Heart left ventricle (tissue), 16 donors: ENCODE data around the gene MTMR4. TPM values are rescaled to one million over a fixed set of nuclear protein-coding genes. Genes with fewer than 3 reads are reported as not detected.

Experiments
- ATAC-seq, 4 donors: fragments of 200-7000 bp; cut with Tn5 transposase; one replicate each; pipeline ENCODE4 v1.9.1; 2020 to 2022; ENCODE audit warnings: moderate library complexity in 4 of 4, mild to moderate bottlenecking in 3 of 4, moderate number of reproducible peaks in 1 of 4
- DNase-seq, 5 donors: peaks; one replicate each; pipeline ENCODE4 v3.0.0-alpha.2; 2020
- H3K27ac ChIP-seq, 12 donors: fragments of 200-600 bp; sonication (generic) in 4 of 12; one replicate each; pipeline versions ENCODE4 v1.5.0 to v1.8.0; 2016 to 2022; ENCODE audit warnings: mild to moderate bottlenecking in 2 of 12
- H3K27me3 ChIP-seq, 9 donors: fragments of 200-600 bp; sonication (generic) in 2 of 9; one replicate each; pipeline versions ENCODE4 v1.5.1 to v1.8.0; 2016 to 2022; ENCODE audit warnings: mild to moderate bottlenecking in 3 of 9
- H3K36me3 ChIP-seq, 9 donors: fragments of 200-600 bp; sonication (generic) in 2 of 9; one replicate each; pipeline versions ENCODE4 v1.5.0 to v1.8.0; 2018 to 2022; ENCODE audit warnings: mild to moderate bottlenecking in 2 of 9
- H3K4me1 ChIP-seq, 12 donors: fragments of 200-600 bp; sonication (generic) in 4 of 12; one replicate each; pipeline versions ENCODE4 v1.5.0 to v1.8.0; 2016 to 2022; ENCODE audit warnings: mild to moderate bottlenecking in 3 of 12
- H3K4me3 ChIP-seq, 12 donors: fragments of 200-600 bp; sonication (generic) in 4 of 12; one replicate each; pipeline versions ENCODE4 v1.5.0 to v1.8.0; 2017 to 2022; ENCODE audit warnings: mild to moderate bottlenecking in 9 of 12, moderate library complexity in 4 of 12
- H3K9me3 ChIP-seq, 12 donors: fragments of 200-600 bp; sonication (generic) in 4 of 12; one replicate each; pipeline versions ENCODE4 v1.5.0 to v1.8.0; 2016 to 2022; ENCODE audit warnings: mild to moderate bottlenecking in 1 of 12
- CTCF ChIP-seq, 12 donors: fragments of 200-600 bp; sonication (generic) in 4 of 12; IDR thresholded peaks; one replicate each; pipeline versions ENCODE4 v1.5.0 to v1.8.0; 2018 to 2022; ENCODE audit warnings: antibody characterized with exemption in 12 of 12, mild to moderate bottlenecking in 5 of 12
- POLR2A ChIP-seq, 2 donors: fragments of 450-650 bp; IDR thresholded peaks; one replicate each; pipeline ENCODE4 v1.6.1; 2017; ENCODE audit warnings: antibody characterized with exemption in 2 of 2, mild to moderate bottlenecking in 2 of 2, moderate library complexity in 2 of 2
- WGBS, 4 donors: extraction: QIAGEN DNeasy Blood & Tissue Kit in 2 of 4; methylation state at CpG; one replicate each; pipeline versions ENCODE4 v1.1.5 to v1.1.7; 2013 to 2018; 5-methylcytosine and 5-hydroxymethylcytosine counted together
- intact Hi-C, 10 donors: fragments of 100-400 bp; cut with DNase I; formaldehyde crosslinking; loops; one replicate each; pipeline versions ENCODE4 v1.11.1 to v1.14.2; 2022
- polyA plus RNA-seq, 2 donors: library from polyadenylated mRNA; stranded (reverse); fragments of 200-250 nt; gene quantifications; one replicate each; pipeline ENCODE4 v1.2.3, GENCODE V29; 2013
- total RNA-seq, 9 donors: library from RNA; depleted of rRNA in 2 of 9; stranded (reverse); fragments of >200 nt in 2 of 9; fragmentation: NEBNext Ultra II Directional in 3 of 9; extraction: Animal tissue kit (Norgen Biotek cat#: 25700) in 3 of 9; gene quantifications; one replicate each; pipeline versions ENCODE4 v1.1.0 to v1.2.4, GENCODE V29; 2016 to 2023
- donor health status: ischemic (EF 13 %, LVEDD 7.1; RV severe dilation, severe dysfunction).
- donor health status: healthy with polysubstance abuse.
- donor health status: DM: no; HTN: yes; CAD: no.
- donor health status: DM: no; HTN: no; CAD: no.
- donor health status: ischemic (EF 25% LVEDD 6.9; RV normal size, moderate dysfunction).
- donor health status: ischemic (EF 25% LVEDD 5.7; RV mildly dilated, moderate dysfunction).
- donor health status: healthy.
- donor health status: DM: yes; HTN: yes; CAD: no.
- donor health status: ischemic (EF 35%, LVEDD 5.7; RV mildly dilated, moderate dysfunction).
- donor health status: nonischemic (EF 11% LVEDD 7.7; RV severe dilation, severe dysfunction).
- donor health status: DM: yes; HTN: yes; CAD: no.
- donor health status: PGD.
- donor health status: ischemic (EF 29% LVEDD 5.4; RV normal size, mild dysfunction).
- donor health status: nonischemic (EF 23%, LVEDD 6.1; RV moderate dilation, normal function).

Gene MTMR4
- total and polyA plus RNA-seq, 11 donors, result 9.1 to 24.9 (median 19.8) TPM

DNA sequence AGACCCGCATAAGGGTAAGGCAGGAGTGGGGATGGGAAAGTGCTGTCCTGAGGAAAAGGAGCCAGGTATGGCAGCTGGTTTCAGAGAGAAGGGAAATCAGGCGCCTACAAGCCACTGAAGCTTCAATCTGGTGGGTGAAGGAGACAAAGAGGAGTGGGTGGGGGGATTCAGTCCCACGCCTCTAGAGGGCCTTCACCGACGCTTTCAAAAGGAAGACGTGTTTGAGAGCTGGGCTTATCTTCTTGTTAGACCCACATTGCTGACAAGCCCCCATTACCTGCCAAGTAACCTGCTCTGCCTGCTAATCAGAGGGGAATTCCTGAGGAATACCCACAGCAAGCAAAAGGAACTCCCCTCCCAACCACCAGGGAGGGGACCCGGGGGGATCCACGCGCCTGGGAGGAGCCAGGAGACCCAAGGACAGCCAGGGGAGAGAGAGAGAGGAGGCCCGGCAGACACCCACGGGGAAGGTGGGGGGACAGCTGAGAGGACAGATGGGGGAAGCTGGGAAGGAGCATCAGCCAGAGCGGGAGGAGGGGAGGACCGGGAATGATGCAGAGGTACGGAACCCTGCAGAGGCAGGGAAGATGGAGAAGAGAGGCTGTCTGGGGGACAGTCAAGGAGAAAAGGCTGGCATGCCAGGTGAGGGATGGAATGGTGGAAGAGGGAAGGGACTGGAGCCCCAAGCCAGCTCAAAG, 1.0 kb downstream of the MTMR4 start:
- 35 to 42% (median 40%) methylated on average over 14 of the region's 14 CpGs for WGBS, 4 donors
- no peaks in the 10 kb centered on the region for H3K27me3 ChIP-seq
- TF ChIP-seq POLR2A (IDR thresholded peaks at IDR 0.05) (no peak), CTCF (IDR thresholded peaks at IDR 0.05) (no peak)
- H3K36me3 ChIP-seq, result peaks cover 5 to 55% (median 43%) of the 10 kb centered on the region in 9 donors
- peak overlapping the region in 3 of 12 donors; percentile 74 to 77 (median 75) for H3K27ac ChIP-seq
- ATAC-seq (no peak), DNase-seq (no peak)
- H3K4me3 ChIP-seq, result peak overlapping the region; percentile 55 to 89 (median 70)
- intact Hi-C loops, result loop anchor here in 3 of 10 donors (10.0 kb wide), 3 partner anchors 121 to 591 kb away; partner anchors contain the start of genes RAD51C (in 2 of the 3), TEX14 (in 2 of the 3) and TRIM37 (in 1 of the 3)
- H3K4me1 ChIP-seq, result peaks cover 5 to 46% (median 27%) of the 10 kb centered on the region in 12 donors
- no peaks in the 10 kb centered on the region for H3K9me3 ChIP-seq

GRCh38 chr17:58510075-58510474, 4.4 kb downstream of the MTMR4 start:
- DNase-seq (no peak), ATAC-seq (no peak)
- Histone ChIP-seq H3K27ac (no peak overlapping the region), H3K4me3 (no peak overlapping the region), H3K27me3 (no peaks in the 10 kb centered on the region), H3K9me3 (no peaks in the 10 kb centered on the region), H3K36me3 (peaks cover 5 to 79% (median 75%) of the 10 kb centered on the region in 9 donors), H3K4me1 (peaks cover 0 to 40% (median 23%) of the 10 kb centered on the region in 12 donors)
- WGBS, 4 donors, result 91 to 96% (median 94%) methylated on average over 5 of the region's 5 CpGs
- intact Hi-C loops, result loop anchor here in 3 of 10 donors (10.0 kb wide), 3 partner anchors 125 to 595 kb away; partner anchors contain the start of genes RAD51C (in 2 of the 3), TEX14 (in 2 of the 3) and TRIM37 (in 1 of the 3)
- TF ChIP-seq POLR2A (IDR thresholded peaks at IDR 0.05) (no peak), CTCF (IDR thresholded peaks at IDR 0.05) (no peak)

DNA sequence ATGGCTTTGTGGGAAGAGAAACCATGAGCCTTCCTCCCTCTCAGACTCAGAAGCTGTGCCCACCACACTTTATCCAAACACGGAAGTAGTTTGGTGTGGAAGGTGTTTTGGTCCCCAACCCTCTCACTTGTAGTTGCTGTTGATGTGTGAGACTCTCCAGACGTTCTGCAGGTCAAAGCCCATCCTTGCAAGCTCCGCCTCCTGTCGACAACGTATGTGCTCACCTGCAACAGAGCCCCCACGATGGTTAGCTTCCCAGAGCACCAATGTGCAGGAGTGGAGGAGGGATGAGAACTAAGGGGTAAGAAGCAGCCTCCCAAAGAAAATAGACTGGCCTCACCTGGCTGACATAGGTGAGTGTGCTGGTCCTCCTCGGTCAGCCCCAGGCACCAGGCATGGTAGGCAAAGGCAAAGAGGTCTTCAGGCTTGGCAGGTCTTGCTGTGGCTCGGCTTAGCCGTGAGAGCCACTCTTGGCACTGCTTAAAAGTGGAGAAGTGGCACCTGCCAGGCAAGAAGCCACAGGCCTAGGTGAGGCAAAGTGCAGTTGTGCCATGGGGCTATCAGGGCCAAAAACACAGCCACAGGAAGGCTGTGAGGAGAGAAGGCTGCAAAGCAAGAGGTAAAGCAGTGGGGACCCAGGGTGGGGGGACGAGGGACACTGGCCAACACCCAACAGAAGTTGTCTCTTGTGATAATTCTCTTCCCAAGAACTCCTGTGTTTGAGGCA, 5.9 kb downstream of the MTMR4 start:
- TF ChIP-seq POLR2A (IDR thresholded peaks at IDR 0.05) (no peak), CTCF (IDR thresholded peaks at IDR 0.05) (no peak)
- no peak overlapping the region for H3K4me3 ChIP-seq
- peaks cover 0 to 35% (median 11%) of the 10 kb centered on the region in 12 donors for H3K4me1 ChIP-seq
- H3K9me3 ChIP-seq, result no peaks in the 10 kb centered on the region
- H3K27me3 ChIP-seq, result no peaks in the 10 kb centered on the region
- intact Hi-C loops, result no loop called here
- ATAC-seq, result no peak
- peak overlapping the region in 6 of 12 donors; percentile 13 to 73 (median 69) for H3K27ac ChIP-seq
- no peak for DNase-seq
- WGBS, 4 donors, result 64 to 72% (median 66%) methylated on average over 10 of the region's 10 CpGs
- H3K36me3 ChIP-seq, result peaks cover 5 to 95% (median 91%) of the 10 kb centered on the region in 9 donors

GRCh38 chr17:58507123-58507634, 7.3 kb downstream of the MTMR4 start:
- peak overlapping the region in 10 of 12 donors; percentile 13 to 73 (median 64) for H3K27ac ChIP-seq
- 77 to 80% (median 78%) methylated on average over 10 to 13 of the region's 13 CpGs for WGBS, 4 donors
- no peaks in the 10 kb centered on the region for H3K27me3 ChIP-seq
- peaks cover 5 to 100% (median 99%) of the 10 kb centered on the region in 9 donors for H3K36me3 ChIP-seq
- intact Hi-C loops, result no loop called here
- H3K9me3 ChIP-seq, result no peaks in the 10 kb centered on the region
- TF ChIP-seq POLR2A (IDR thresholded peaks at IDR 0.05) (no peak), CTCF (IDR thresholded peaks at IDR 0.05) (no peak)
- DNase-seq (peak in 2 of 5 donors; percentile 67 to 68), ATAC-seq (peak in 3 of 4 donors; percentile 48 to 86 (median 72))
- H3K4me1 ChIP-seq, result peaks cover 0 to 28% (median 7%) of the 10 kb centered on the region in 12 donors
- H3K4me3 ChIP-seq, result no peak overlapping the region
